Ramos (cell line): Measurements from ENCODE around the gene LIN7B.
"Not testable (repeated sequence)": the region's sequence is repeated elsewhere in the genome, so short reads cannot be mapped to it uniquely, and the experiment has no call there.

Experiments
- in situ Hi-C: fragments of 300-500 bp; cut with MboI; formaldehyde crosslinking; loops from one replicate; pipeline ENCODE4 v1.14.3; 2022; ENCODE audit warnings: low sequenced_read_pairs; ENCODE audit not compliant: unreplicated experiment

Gene LIN7B

GRCh38 chr19:49118565-49119410 is 4.6 kb downstream of the LIN7B start, which contains the start of gene C19orf73:
TSS of gene C19orf73 (minus strand) at chr19:49119143. CDS start at chr19:49119022, 121 bp downstream.
- in situ Hi-C loops: no loop called here

GRCh38 chr19:49119411-49120324 is 5.5 kb downstream of the LIN7B start, which contains the start of gene PPFIA3:
TSS of gene PPFIA3 (plus strand) at chr19:49119544. CDS start at chr19:49127874, 8,330 bp downstream.
- in situ Hi-C loops: no loop called here

GRCh38 chr19:49120325-49120683 is 6.1 kb downstream of the LIN7B start:
- in situ Hi-C loops: no loop called here

- in situ Hi-C loops: no loop called here
These were observed 6.7 kb downstream of the LIN7B start for GRCh38 chr19:49120868-49121267.

- in situ Hi-C loops: not testable (repeated sequence)
These were observed 7.7 kb downstream of the LIN7B start for GRCh38 chr19:49121841-49122240.

GRCh38 chr19:49123285-49123684 is 9.1 kb downstream of the LIN7B start:
- in situ Hi-C loops: not testable (repeated sequence)

- in situ Hi-C loops: no loop called here
These were observed 11.0 kb downstream of the LIN7B start for GRCh38 chr19:49125025-49125731.

- in situ Hi-C loops: no loop called here
These were observed 12.4 kb downstream of the LIN7B start for GRCh38 chr19:49126575-49126974.

GRCh38 chr19:49127225-49127624 is 13.1 kb downstream of the LIN7B start:
- in situ Hi-C loops: not testable (repeated sequence)

- in situ Hi-C loops: no loop called here
These were observed 13.7 kb downstream of the LIN7B start for GRCh38 chr19:49127674-49128544.

GRCh38 chr19:49128545-49129237 is 14.5 kb downstream of the LIN7B start:
- in situ Hi-C loops: no loop called here

- in situ Hi-C loops: no loop called here
These were observed 15.0 kb downstream of the LIN7B start for GRCh38 chr19:49129238-49129583.

GRCh38 chr19:49130325-49130724 is 16.2 kb downstream of the LIN7B start:
- in situ Hi-C loops: no loop called here

- in situ Hi-C loops: no loop called here
These were observed 18.9 kb downstream of the LIN7B start for GRCh38 chr19:49132974-49133609.

- in situ Hi-C loops: no loop called here
These were observed 19.7 kb downstream of the LIN7B start for GRCh38 chr19:49133621-49134454.

- in situ Hi-C loops: no loop called here
These were observed 21.5 kb downstream of the LIN7B start for GRCh38 chr19:49135686-49136085.

- in situ Hi-C loops: no loop called here
These were observed 22.6 kb downstream of the LIN7B start for GRCh38 chr19:49136771-49137171.

- in situ Hi-C loops: no loop called here
These were observed 26.8 kb downstream of the LIN7B start for GRCh38 chr19:49140951-49141350.
